Osteoblast (primary cell): Measurements from ENCODE around the gene CCDC83. TPM values are rescaled to one million over a fixed set of nuclear protein-coding genes. Genes with fewer than 3 reads are reported as not detected.

Experiments used
- DNase-seq: peaks from one replicate; pipeline ENCODE4 v3.0.0; 2011; ENCODE audit warnings: low spot score, mixed read lengths; ENCODE audit not compliant: insufficient read length; ENCODE audit errors: missing footprints
- H2AFZ ChIP-seq: 2 replicates; pipeline ENCODE4 v1.6.0; 2011; ENCODE audit warnings: mild to moderate bottlenecking, low read length
- H3K27ac ChIP-seq: 2 replicates; pipeline ENCODE4 v1.5.1; 2011; ENCODE audit warnings: mild to moderate bottlenecking, low read depth, low read length, moderate library complexity
- H3K27me3 ChIP-seq: 2 replicates; pipeline ENCODE4 v1.6.0; 2012; ENCODE audit warnings: mild to moderate bottlenecking, control low read depth, inconsistent platforms, low read length, moderate library complexity; ENCODE audit not compliant: insufficient read depth
- H3K36me3 ChIP-seq: 2 replicates; pipeline ENCODE4 v1.5.1; 2011; ENCODE audit warnings: mild to moderate bottlenecking, low read length, control low read depth, moderate library complexity; ENCODE audit not compliant: insufficient read depth
- H3K4me1 ChIP-seq: 2 replicates; pipeline ENCODE4 v1.5.1; 2011; ENCODE audit warnings: mild to moderate bottlenecking, low read length, control low read depth, moderate library complexity; ENCODE audit not compliant: insufficient read depth
- H3K4me2 ChIP-seq: 2 replicates; pipeline ENCODE4 v1.6.0; 2011; ENCODE audit warnings: mild to moderate bottlenecking, low read length; ENCODE audit not compliant: insufficient read depth
- H3K4me3 ChIP-seq: fragments of 200-600 bp; sonication (generic); 3 replicates; pipeline ENCODE4 v1.5.1; 2012; ENCODE audit warnings: mild to moderate bottlenecking, low read length, inconsistent platforms; ENCODE audit not compliant: insufficient read depth
- H3K79me2 ChIP-seq: 2 replicates; pipeline ENCODE4 v1.6.0; 2012; ENCODE audit warnings: mild to moderate bottlenecking, low read length, control low read depth, inconsistent platforms; ENCODE audit not compliant: insufficient read depth
- H3K9me3 ChIP-seq: 2 replicates; pipeline ENCODE4 v1.5.1; 2011; ENCODE audit warnings: low read depth, low read length, control low read depth
- H4K20me1 ChIP-seq: 2 replicates; pipeline ENCODE4 v1.6.0; 2012; ENCODE audit warnings: mild to moderate bottlenecking, low read length, control low read depth; ENCODE audit not compliant: insufficient read depth
- total RNA-seq: library from RNA; depleted of rRNA; stranded (reverse); fragments of >200 nt; gene quantifications from 2 replicates; pipeline ENCODE4 v1.2.3, GENCODE V29; 2012
- TF ChIP-seq, protein P1 (sequence below): IDR thresholded peaks from 2 replicates; pipeline ENCODE4 v1.5.1; 2011; ENCODE audit warnings: mild to moderate bottlenecking, low read depth, low read length, moderate library complexity; ENCODE audit errors: extremely low read depth

Gene CCDC83
- total RNA-seq, 1 donor = not detected

- H3K4me1 ChIP-seq = peaks cover 17% of the 10 kb centered on the region
- H3K79me2 ChIP-seq = no peaks in the 10 kb centered on the region
- H3K36me3 ChIP-seq = no peaks in the 10 kb centered on the region
- no peaks in the 10 kb centered on the region for H3K27me3 ChIP-seq
- no peaks in the 10 kb centered on the region for H4K20me1 ChIP-seq
- TF ChIP-seq, protein P1, sequence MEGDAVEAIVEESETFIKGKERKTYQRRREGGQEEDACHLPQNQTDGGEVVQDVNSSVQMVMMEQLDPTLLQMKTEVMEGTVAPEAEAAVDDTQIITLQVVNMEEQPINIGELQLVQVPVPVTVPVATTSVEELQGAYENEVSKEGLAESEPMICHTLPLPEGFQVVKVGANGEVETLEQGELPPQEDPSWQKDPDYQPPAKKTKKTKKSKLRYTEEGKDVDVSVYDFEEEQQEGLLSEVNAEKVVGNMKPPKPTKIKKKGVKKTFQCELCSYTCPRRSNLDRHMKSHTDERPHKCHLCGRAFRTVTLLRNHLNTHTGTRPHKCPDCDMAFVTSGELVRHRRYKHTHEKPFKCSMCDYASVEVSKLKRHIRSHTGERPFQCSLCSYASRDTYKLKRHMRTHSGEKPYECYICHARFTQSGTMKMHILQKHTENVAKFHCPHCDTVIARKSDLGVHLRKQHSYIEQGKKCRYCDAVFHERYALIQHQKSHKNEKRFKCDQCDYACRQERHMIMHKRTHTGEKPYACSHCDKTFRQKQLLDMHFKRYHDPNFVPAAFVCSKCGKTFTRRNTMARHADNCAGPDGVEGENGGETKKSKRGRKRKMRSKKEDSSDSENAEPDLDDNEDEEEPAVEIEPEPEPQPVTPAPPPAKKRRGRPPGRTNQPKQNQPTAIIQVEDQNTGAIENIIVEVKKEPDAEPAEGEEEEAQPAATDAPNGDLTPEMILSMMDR = no peak
- no peaks in the 10 kb centered on the region for H3K9me3 ChIP-seq
- peak; percentile 38 for DNase-seq
- H3K27ac ChIP-seq = no peak overlapping the region
- no peak overlapping the region for H2AFZ ChIP-seq
- no peak overlapping the region for H3K4me2 ChIP-seq
- H3K4me3 ChIP-seq = no peak overlapping the region
Observed at GRCh38 chr11:85843929-85844328, 11.3 kb upstream of the CCDC83 start.

- peak overlapping the region; percentile 24 for H3K4me2 ChIP-seq
- no peak overlapping the region for H3K4me3 ChIP-seq
- peaks cover 17% of the 10 kb centered on the region for H3K4me1 ChIP-seq
- no peaks in the 10 kb centered on the region for H3K9me3 ChIP-seq
- peak; percentile 78 for DNase-seq
- no peaks in the 10 kb centered on the region for H3K36me3 ChIP-seq
- TF ChIP-seq, protein P1 = no peak
- no peak overlapping the region for H2AFZ ChIP-seq
- no peaks in the 10 kb centered on the region for H4K20me1 ChIP-seq
- H3K79me2 ChIP-seq = no peaks in the 10 kb centered on the region
- H3K27ac ChIP-seq = no peak overlapping the region
- no peaks in the 10 kb centered on the region for H3K27me3 ChIP-seq
Observed at GRCh38 chr11:85844439-85845123, 10.6 kb upstream of the CCDC83 start.

DNA sequence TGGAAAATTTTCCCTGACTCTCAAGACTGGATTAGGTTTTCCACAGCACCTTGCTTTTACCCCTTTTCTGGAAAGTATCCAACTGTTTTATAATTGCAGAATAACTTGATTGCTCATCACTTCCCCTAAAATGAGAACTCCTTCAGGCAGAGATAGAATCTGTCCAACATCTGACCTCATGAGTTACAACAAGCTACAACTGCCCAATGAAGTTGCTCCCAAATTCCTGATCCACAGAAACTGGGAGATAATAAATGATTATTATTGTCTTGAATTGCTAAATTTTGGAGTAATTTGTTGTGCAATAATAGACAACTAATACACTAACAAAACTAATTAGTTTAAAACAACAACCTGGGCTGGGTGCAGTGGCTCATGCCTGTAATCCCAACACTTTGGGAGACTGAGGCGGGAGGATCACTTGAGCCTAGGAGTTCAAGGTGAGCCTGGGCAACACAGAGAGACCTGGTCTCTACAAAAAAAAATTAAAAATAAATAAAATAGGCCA is 10.0 kb upstream of the CCDC83 start:
- Histone ChIP-seq H4K20me1 (no peaks in the 10 kb centered on the region), H3K4me3 (no peak overlapping the region), H3K79me2 (no peaks in the 10 kb centered on the region), H3K4me2 (no peak overlapping the region), H3K9me3 (no peaks in the 10 kb centered on the region), H3K27ac (no peak overlapping the region), H2AFZ (no peak overlapping the region), H3K4me1 (peaks cover 17% of the 10 kb centered on the region), H3K27me3 (no peaks in the 10 kb centered on the region), H3K36me3 (no peaks in the 10 kb centered on the region)
- DNase-seq = peak; percentile 41
- TF ChIP-seq, protein P1 = no peak

DNA sequence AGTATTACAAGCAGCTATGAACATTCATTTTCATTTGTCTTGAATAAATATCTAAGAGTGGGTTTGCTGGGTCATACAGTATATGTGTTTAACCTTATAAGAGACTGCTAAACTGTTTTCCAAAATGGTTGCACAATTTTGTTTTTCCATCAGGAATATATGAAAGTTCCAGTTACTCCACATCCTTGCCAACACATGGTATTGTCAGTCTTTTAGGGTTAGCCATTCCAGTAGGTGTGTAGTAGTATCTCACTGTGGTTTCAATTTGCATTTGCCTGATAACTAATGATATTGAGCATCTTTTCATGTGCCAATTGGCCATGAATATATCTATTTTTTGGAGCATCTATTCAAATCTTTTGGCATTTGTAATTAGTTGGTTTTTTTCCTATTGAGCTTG is 7.7 kb upstream of the CCDC83 start:
- no peaks in the 10 kb centered on the region for H3K9me3 ChIP-seq
- no peaks in the 10 kb centered on the region for H3K36me3 ChIP-seq
- no peaks in the 10 kb centered on the region for H3K27me3 ChIP-seq
- H3K79me2 ChIP-seq = no peaks in the 10 kb centered on the region
- no peak overlapping the region for H3K4me3 ChIP-seq
- TF ChIP-seq, protein P1 = no peak
- H3K27ac ChIP-seq = no peak overlapping the region
- H4K20me1 ChIP-seq = no peaks in the 10 kb centered on the region
- peaks cover 17% of the 10 kb centered on the region for H3K4me1 ChIP-seq
- DNase-seq = no peak
- no peak overlapping the region for H2AFZ ChIP-seq
- no peak overlapping the region for H3K4me2 ChIP-seq
